ENCODE measurements around the gene RDH5.

DNA sequence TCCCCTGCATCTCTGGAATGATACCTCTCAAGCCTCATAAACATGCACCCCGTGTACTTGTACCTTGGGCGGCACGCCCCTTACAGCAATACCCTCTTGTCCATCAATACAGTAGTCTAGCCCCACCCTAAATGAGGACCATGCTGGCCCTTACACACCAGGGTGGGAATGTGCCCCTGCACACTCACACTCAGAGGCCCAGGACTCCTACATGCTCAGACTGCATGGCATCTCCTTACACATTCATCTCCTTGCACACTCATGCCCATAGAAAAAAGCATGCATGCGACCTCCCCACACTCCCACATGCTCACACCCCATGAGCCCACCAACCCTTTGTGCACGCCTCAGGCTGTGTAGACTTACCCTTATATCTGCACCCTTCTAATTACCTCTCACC lies 34.5 kb upstream of the RDH5 start:
- TF ChIP-seq, protein P1, sequence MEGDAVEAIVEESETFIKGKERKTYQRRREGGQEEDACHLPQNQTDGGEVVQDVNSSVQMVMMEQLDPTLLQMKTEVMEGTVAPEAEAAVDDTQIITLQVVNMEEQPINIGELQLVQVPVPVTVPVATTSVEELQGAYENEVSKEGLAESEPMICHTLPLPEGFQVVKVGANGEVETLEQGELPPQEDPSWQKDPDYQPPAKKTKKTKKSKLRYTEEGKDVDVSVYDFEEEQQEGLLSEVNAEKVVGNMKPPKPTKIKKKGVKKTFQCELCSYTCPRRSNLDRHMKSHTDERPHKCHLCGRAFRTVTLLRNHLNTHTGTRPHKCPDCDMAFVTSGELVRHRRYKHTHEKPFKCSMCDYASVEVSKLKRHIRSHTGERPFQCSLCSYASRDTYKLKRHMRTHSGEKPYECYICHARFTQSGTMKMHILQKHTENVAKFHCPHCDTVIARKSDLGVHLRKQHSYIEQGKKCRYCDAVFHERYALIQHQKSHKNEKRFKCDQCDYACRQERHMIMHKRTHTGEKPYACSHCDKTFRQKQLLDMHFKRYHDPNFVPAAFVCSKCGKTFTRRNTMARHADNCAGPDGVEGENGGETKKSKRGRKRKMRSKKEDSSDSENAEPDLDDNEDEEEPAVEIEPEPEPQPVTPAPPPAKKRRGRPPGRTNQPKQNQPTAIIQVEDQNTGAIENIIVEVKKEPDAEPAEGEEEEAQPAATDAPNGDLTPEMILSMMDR (conservative IDR thresholded peaks at IDR 0.05) = no peak
- TF ChIP-seq ZFX (IDR thresholded peaks at IDR 0.05) = no peak

Measured in C4-2B (cell line).